Suprapubic skin (tissue), 4 donors: ENCODE measurements around the gene COLGALT1. TPM values are rescaled to one million over a fixed set of nuclear protein-coding genes. Genes with fewer than 3 reads are reported as not detected.

Experiments
- DNase-seq, 2 donors: peaks; one replicate each; pipeline ENCODE4 v3.0.0-alpha.2; 2019; ENCODE audit warnings: low spot score in 2 of 2
- H3K27ac ChIP-seq: fragments of 200-600 bp; sonication (generic); one replicate; pipeline ENCODE4 v1.5.1; 2019
- H3K27me3 ChIP-seq: fragments of 200-600 bp; sonication (generic); one replicate; pipeline ENCODE4 v1.5.1; 2019
- H3K36me3 ChIP-seq: fragments of 200-600 bp; sonication (generic); one replicate; pipeline ENCODE4 v1.5.1; 2019
- H3K4me1 ChIP-seq: fragments of 200-600 bp; sonication (generic); one replicate; pipeline ENCODE4 v1.5.1; 2019
- H3K4me3 ChIP-seq: fragments of 200-600 bp; sonication (generic); one replicate; pipeline ENCODE4 v1.5.1; 2019; ENCODE audit warnings: mild to moderate bottlenecking
- H3K9me3 ChIP-seq: fragments of 200-600 bp; sonication (generic); one replicate; pipeline ENCODE4 v1.5.1; 2019
- EP300 ChIP-seq: sonication (generic); formaldehyde crosslinking; IDR thresholded peaks from one replicate; pipeline ENCODE4 v1.6.1; 2017; ENCODE audit warnings: antibody characterized with exemption
- POLR2A ChIP-seq, 2 donors: fragments of 450-650 bp; IDR thresholded peaks; one replicate each; pipeline ENCODE4 v1.6.1; 2017; ENCODE audit warnings: antibody characterized with exemption in 2 of 2, mild to moderate bottlenecking in 2 of 2, moderate library complexity in 2 of 2
- POLR2AphosphoS5 ChIP-seq, 3 donors: sonication (generic); formaldehyde crosslinking; IDR thresholded peaks; one replicate each; pipeline ENCODE4 v1.6.1; 2017; ENCODE audit warnings: antibody characterized with exemption in 3 of 3
- WGBS: methylation state at CpG from one replicate; pipeline ENCODE4 v1.1.5; 2018; 5-methylcytosine and 5-hydroxymethylcytosine counted together
- total RNA-seq, 4 donors: library from RNA; depleted of rRNA; stranded (reverse); fragments of >200 nt; gene quantifications; one replicate each; pipeline ENCODE4 v1.1.0, GENCODE V29; 2016
- TF ChIP-seq, protein P1 (sequence below), 2 donors: fragments of 200-600 bp in 1 of 2; fragments of 450-650 bp in 1 of 2; sonication (generic) in 1 of 2; IDR thresholded peaks; one replicate each; pipeline ENCODE4 v1.5.1; 2016 to 2019; ENCODE audit warnings: antibody characterized with exemption in 2 of 2, mild to moderate bottlenecking in 1 of 2, moderate library complexity in 1 of 2

The COLGALT1 gene
- total RNA-seq, 4 donors from 2014 or later = 52.4 to 83.8 (median 60.7) TPM

DNA sequence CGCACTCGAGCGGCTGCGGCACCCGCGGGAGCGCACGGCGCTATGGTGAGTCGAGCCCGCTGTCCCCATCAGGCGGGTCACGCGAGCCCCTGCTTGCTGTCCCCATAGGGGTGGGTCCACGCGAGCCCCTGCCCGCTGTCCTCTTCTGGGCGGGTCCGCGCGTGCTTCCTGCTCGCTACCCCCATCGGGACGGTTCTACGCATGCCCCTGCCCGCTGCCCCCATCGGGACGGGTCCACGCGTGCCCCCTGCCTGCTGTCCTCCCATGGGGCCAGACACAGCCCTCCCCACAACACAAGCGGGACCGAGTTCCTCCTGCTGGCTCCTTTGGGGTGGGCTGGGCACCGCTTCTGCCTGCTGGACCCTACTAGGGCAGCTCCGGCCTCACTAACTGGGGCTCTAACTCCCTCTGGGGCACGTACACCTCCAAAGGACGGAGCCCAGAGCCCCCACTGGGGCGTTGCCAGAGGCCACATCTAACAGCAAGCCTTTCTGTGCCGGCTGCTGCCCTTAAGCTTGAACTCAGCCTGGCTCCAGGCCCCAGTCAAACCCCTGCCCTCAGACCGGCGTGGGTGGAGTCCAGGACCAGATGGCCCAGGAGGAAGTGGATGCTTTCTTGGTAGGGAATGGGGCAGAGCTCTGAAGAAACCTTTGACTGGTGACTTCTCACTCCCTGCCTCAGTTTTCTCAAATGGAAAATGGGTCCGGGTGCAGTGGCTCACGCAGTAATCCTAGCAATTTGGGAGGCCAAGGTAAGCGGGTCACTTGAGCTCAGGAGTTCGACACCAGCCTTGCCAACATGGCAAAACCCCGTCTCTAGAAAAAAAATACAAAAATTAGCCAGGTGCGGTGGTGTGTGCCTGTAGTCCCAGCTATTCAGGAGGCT lies 722 bp downstream of the COLGALT1 start:
- no peak for TF ChIP-seq POLR2AphosphoS5 (IDR thresholded peaks at IDR 0.05)
- no peak for TF ChIP-seq POLR2A (IDR thresholded peaks at IDR 0.05)
- TF ChIP-seq, protein P1, sequence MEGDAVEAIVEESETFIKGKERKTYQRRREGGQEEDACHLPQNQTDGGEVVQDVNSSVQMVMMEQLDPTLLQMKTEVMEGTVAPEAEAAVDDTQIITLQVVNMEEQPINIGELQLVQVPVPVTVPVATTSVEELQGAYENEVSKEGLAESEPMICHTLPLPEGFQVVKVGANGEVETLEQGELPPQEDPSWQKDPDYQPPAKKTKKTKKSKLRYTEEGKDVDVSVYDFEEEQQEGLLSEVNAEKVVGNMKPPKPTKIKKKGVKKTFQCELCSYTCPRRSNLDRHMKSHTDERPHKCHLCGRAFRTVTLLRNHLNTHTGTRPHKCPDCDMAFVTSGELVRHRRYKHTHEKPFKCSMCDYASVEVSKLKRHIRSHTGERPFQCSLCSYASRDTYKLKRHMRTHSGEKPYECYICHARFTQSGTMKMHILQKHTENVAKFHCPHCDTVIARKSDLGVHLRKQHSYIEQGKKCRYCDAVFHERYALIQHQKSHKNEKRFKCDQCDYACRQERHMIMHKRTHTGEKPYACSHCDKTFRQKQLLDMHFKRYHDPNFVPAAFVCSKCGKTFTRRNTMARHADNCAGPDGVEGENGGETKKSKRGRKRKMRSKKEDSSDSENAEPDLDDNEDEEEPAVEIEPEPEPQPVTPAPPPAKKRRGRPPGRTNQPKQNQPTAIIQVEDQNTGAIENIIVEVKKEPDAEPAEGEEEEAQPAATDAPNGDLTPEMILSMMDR (IDR thresholded peaks at IDR 0.05) = no peak
- TF ChIP-seq EP300 = no peak
- H3K27me3 ChIP-seq = no peaks in the 10 kb centered on the region
- peaks cover 44% of the 10 kb centered on the region for H3K4me1 ChIP-seq
- WGBS = 6% methylated on average over 24 of the region's 46 CpGs
- peak overlapping the region; percentile 86 for H3K27ac ChIP-seq
- H3K9me3 ChIP-seq = no peaks in the 10 kb centered on the region
- H3K4me3 ChIP-seq = peak overlapping the region; percentile 95
- H3K36me3 ChIP-seq = peaks cover 28% of the 10 kb centered on the region
- peak in 1 of 2 donors; percentile 78 for DNase-seq

DNA sequence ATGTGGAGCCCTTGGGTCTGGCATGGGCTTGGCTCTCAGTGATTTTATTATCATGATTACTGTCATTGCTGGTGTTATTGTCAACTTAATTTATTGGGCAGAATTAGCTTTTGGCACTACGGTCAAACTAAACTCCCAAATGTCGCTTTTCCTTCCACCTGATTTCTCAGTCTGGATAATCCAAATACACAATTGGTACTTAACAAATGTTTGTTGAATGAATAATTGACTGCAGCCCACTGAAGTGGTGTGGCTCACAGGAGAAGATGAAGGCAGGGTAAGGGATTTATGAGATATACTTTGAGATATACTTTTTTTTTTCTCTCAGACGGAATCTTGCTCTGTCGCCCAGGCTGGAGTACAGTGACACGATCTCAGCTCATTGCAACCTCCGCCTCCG lies 1.5 kb downstream of the COLGALT1 start:
- TF ChIP-seq EP300 = no peak
- TF ChIP-seq, protein P1 (IDR thresholded peaks at IDR 0.05) = no peak
- H3K36me3 ChIP-seq = peaks cover 33% of the 10 kb centered on the region
- no peak for DNase-seq
- H3K4me1 ChIP-seq = peaks cover 46% of the 10 kb centered on the region
- no peak overlapping the region for H3K27ac ChIP-seq
- no peaks in the 10 kb centered on the region for H3K27me3 ChIP-seq
- peak overlapping the region; percentile 95 for H3K4me3 ChIP-seq
- H3K9me3 ChIP-seq = no peaks in the 10 kb centered on the region
- 85% methylated on average over 7 of the region's 7 CpGs for WGBS

DNA sequence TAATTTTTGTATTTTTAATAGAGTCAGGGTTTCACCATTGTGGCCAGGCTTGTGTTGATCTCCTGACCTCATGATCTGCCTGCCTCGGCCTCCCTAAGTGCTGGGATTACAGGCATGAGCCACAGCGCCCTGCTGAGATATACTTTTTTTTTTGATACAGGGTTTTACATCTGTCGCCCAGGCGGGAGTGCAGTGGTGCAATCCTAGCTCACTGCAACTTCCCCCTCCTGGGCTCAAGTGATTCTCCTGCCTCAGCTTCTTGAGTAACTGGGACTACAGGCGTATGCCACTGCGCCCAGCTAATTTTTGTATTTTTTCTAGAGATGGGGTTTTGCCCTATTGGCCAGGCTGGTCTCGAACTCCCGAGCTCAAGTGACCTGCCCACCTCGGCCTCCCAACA lies 2.0 kb downstream of the COLGALT1 start:
- Histone ChIP-seq H3K9me3 (no peaks in the 10 kb centered on the region), H3K4me1 (peaks cover 46% of the 10 kb centered on the region), H3K27me3 (no peaks in the 10 kb centered on the region), H3K4me3 (no peak overlapping the region), H3K27ac (no peak overlapping the region), H3K36me3 (peaks cover 38% of the 10 kb centered on the region)
- no peak for DNase-seq
- TF ChIP-seq POLR2AphosphoS5 (IDR thresholded peaks at IDR 0.05) = no peak
- no peak for TF ChIP-seq EP300
- no peak for TF ChIP-seq POLR2A (IDR thresholded peaks at IDR 0.05)
- TF ChIP-seq, protein P1 (IDR thresholded peaks at IDR 0.05) = no peak
- 85% methylated on average over 9 of the region's 9 CpGs for WGBS

DNA sequence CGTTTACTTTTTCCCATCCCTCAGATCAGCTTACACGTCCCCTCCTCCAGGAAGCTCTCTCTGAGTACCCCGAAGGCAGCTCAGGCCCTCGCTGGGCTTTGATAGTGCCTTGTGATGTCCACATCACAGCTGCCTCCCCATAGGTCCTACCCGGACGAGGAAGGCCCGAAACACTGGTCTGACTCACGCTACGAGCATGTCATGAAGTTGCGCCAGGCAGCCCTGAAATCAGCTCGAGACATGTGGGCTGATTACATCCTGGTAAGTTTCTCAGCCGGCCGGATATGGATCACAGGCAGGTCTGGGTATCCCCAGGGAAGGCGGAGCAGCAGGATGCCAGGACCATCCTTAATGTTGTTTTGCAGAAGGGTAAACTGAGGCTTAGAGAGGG lies 4.8 kb downstream of the COLGALT1 start:
- Histone ChIP-seq H3K4me1 (peaks cover 25% of the 10 kb centered on the region), H3K36me3 (peaks cover 53% of the 10 kb centered on the region), H3K27ac (no peak overlapping the region), H3K9me3 (no peaks in the 10 kb centered on the region), H3K4me3 (no peak overlapping the region), H3K27me3 (no peaks in the 10 kb centered on the region)
- no peak for TF ChIP-seq EP300
- no peak for TF ChIP-seq POLR2AphosphoS5 (IDR thresholded peaks at IDR 0.05)
- WGBS = 66% methylated on average over 14 of the region's 14 CpGs
- DNase-seq = no peak

DNA sequence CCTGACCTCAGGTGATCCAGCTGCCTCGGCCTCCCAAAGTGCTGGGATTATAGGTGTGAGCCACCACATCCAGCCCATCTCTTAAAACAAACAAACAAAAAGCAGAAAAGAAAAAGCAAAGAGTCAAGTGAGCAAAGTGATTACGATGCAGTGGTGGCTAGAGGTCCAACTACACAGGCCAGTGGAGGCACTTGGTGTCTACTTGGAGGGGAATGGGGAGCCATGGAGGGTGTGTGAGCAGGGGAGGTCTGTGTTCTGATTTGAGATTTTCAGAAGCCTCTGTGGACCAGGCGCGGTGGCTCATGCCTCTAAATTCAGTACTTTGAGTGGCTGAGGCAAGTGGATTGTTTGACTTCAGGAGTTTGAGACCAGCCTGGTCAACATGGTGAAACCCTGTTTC lies 6.6 kb downstream of the COLGALT1 start:
- peaks cover 12% of the 10 kb centered on the region for H3K4me1 ChIP-seq
- no peaks in the 10 kb centered on the region for H3K27me3 ChIP-seq
- WGBS = 93% methylated on average over 4 of the region's 4 CpGs
- TF ChIP-seq POLR2AphosphoS5 (IDR thresholded peaks at IDR 0.05) (no peak), EP300 (no peak), POLR2A (IDR thresholded peaks at IDR 0.05) (no peak)
- TF ChIP-seq, protein P1 (IDR thresholded peaks at IDR 0.05) = no peak
- H3K36me3 ChIP-seq = peaks cover 71% of the 10 kb centered on the region
- H3K9me3 ChIP-seq = no peaks in the 10 kb centered on the region
- no peak for DNase-seq
- H3K27ac ChIP-seq = no peak overlapping the region
- no peak overlapping the region for H3K4me3 ChIP-seq
